SK-N-SH (cell line): ENCODE measurements around the gene DPAGT1. TPM values are rescaled to one million over a fixed set of nuclear protein-coding genes. Genes with fewer than 3 reads are reported as not detected.

Experiments used
- CTCF ChIA-PET: fragments of 300-600, 350-600 bp; formaldehyde crosslinking; extraction: SDS; loops from one replicate; lab custom pipeline; 2021; lab: Yijun Ruan, JAX
- POLR2A ChIA-PET: fragments of 350-600 bp; sonication (Branson Sonifier 250); formaldehyde crosslinking; extraction: SDS; loops from one replicate; lab custom pipeline; 2020; ENCODE audit warnings: antibody characterized with exemption, inconsistent platforms; lab: Yijun Ruan, JAX
- DNase-seq: peaks from one replicate; pipeline ENCODE4 v3.0.0; 2012
- H2AFZ ChIP-seq: fragments of 200-600 bp; sonication (generic); 2 replicates; pipeline ENCODE4 v1.8.1; 2016; ENCODE audit warnings: antibody characterized with exemption, mild to moderate bottlenecking, low read depth
- H3F3A ChIP-seq: fragments of 200-600 bp; sonication (generic); replicated peaks from 2 replicates; pipeline ENCODE3; 2016; ENCODE audit warnings: antibody characterized with exemption, mild to moderate bottlenecking; ENCODE audit not compliant: insufficient read depth
- H3K27ac ChIP-seq, 2 experiments: fragments of 200-500 bp in 1 of 2; fragments of 200-600 bp in 1 of 2; sonication (Bioruptor generic) in 1 of 2; sonication (generic), shearing (Covaris generic) in 1 of 2; 2 replicates each; pipeline versions ENCODE4 v1.5.1 to v1.6.1; 2014 to 2016; ENCODE audit warnings: low read depth in 2 of 2, inconsistent platforms in 1 of 2, low read length in 1 of 2, mild to moderate bottlenecking in 1 of 2, mixed read lengths in 1 of 2
- H3K27me3 ChIP-seq: fragments of 200-600 bp; sonication (generic), shearing (Covaris generic); 2 replicates; pipeline ENCODE4 v1.6.1; 2016; ENCODE audit warnings: mixed run types; ENCODE audit not compliant: insufficient read depth
- H3K36me3 ChIP-seq, 2 experiments: fragments of 200-500 bp in 1 of 2; fragments of 200-600 bp in 1 of 2; sonication (Bioruptor generic) in 1 of 2; sonication (generic) in 1 of 2; replicated peaks in 1 of 2; 2 replicates each; pipeline versions ENCODE3 to v1.5.1; 2014 to 2016; ENCODE audit warnings: low read length in 1 of 2, mild to moderate bottlenecking in 1 of 2; ENCODE audit not compliant: insufficient read depth in 2 of 2, control insufficient read depth in 1 of 2
- H3K4me1 ChIP-seq, 2 experiments: fragments of 200-500 bp in 1 of 2; fragments of 200-600 bp in 1 of 2; sonication (Bioruptor generic) in 1 of 2; sonication (generic), shearing (Covaris generic) in 1 of 2; 2 replicates each; pipeline versions ENCODE4 v1.5.1 to v1.6.1; 2014 to 2016; ENCODE audit warnings: low read depth in 1 of 2, low read length in 1 of 2, mixed run types in 1 of 2; ENCODE audit not compliant: insufficient read depth in 2 of 2, control insufficient read depth in 1 of 2
- H3K4me2 ChIP-seq: fragments of 200-600 bp; sonication (generic), shearing (Covaris generic); 2 replicates; pipeline ENCODE4 v1.6.1; 2017; ENCODE audit warnings: mixed run types
- H3K4me3 ChIP-seq, 2 experiments: fragments of 200-500 bp in 1 of 2; fragments of 200-600 bp in 1 of 2; sonication (Bioruptor generic) in 1 of 2; sonication (generic), shearing (Covaris generic) in 1 of 2; 2 replicates each; pipeline versions ENCODE4 v1.5.1 to v1.8.1; 2014 to 2016; ENCODE audit warnings: low read depth in 2 of 2, inconsistent platforms in 1 of 2, low read length in 1 of 2, mild to moderate bottlenecking in 1 of 2, mixed read lengths in 1 of 2, moderate library complexity in 1 of 2
- H3K79me2 ChIP-seq: fragments of 200-600 bp; sonication (generic); 2 replicates; pipeline ENCODE4 v1.8.1; 2017; ENCODE audit warnings: mild to moderate bottlenecking; ENCODE audit not compliant: insufficient read depth
- H3K9ac ChIP-seq: fragments of 200-600 bp; sonication (generic); 2 replicates; pipeline ENCODE4 v1.6.1; 2017; ENCODE audit warnings: mixed run types
- H3K9me2 ChIP-seq: fragments of 200-600 bp; sonication (generic); 2 replicates; pipeline ENCODE4 v1.6.1; 2017; ENCODE audit warnings: mixed run types
- H3K9me3 ChIP-seq: fragments of 200-600 bp; sonication (generic); 2 replicates; pipeline ENCODE4 v1.6.1; 2017; ENCODE audit warnings: mixed run types, mild to moderate bottlenecking, moderate library complexity
- H4K20me1 ChIP-seq: fragments of 200-600 bp; sonication (generic); 2 replicates; pipeline ENCODE4 v1.6.1; 2017; ENCODE audit warnings: mild to moderate bottlenecking, mixed run types; ENCODE audit not compliant: insufficient read depth
- CHD2 ChIP-seq: fragments of 150-350 bp; IDR thresholded peaks from 2 replicates; pipeline ENCODE4 v1.6.1; 2018; ENCODE audit warnings: low read length; ENCODE audit not compliant: partially characterized antibody
- ELF1 ChIP-seq: IDR thresholded peaks from 2 replicates; pipeline ENCODE4 v1.4.0; 2012
- EZH2phosphoT487 ChIP-seq: fragments of 200-600 bp; sonication (generic); IDR thresholded peaks from 2 replicates; pipeline ENCODE4 v1.6.1; 2017; ENCODE audit warnings: low read depth, mixed run types, mild to moderate bottlenecking, antibody characterized with exemption, moderate library complexity, borderline replicate concordance
- FOSL2 ChIP-seq: IDR thresholded peaks from 2 replicates; pipeline ENCODE4 v1.4.0; 2012; ENCODE audit warnings: low read depth, mild to moderate bottlenecking, moderate library complexity, borderline replicate concordance
- FOXM1 ChIP-seq: IDR thresholded peaks from 2 replicates; pipeline ENCODE4 v1.4.0; 2012; ENCODE audit warnings: low read depth, mild to moderate bottlenecking
- IRF3 ChIP-seq: fragments of 150-350 bp; IDR thresholded peaks from 2 replicates; pipeline ENCODE4 v1.6.1; 2016; ENCODE audit warnings: mild to moderate bottlenecking, low read depth, low read length
- JUND ChIP-seq: IDR thresholded peaks from 2 replicates; pipeline ENCODE4 v1.4.0; 2012
- MXI1 ChIP-seq: IDR thresholded peaks from 2 replicates; pipeline ENCODE4 v1.6.1; 2012; ENCODE audit warnings: mild to moderate bottlenecking, low read depth, low read length, improper control_type of control experiment
- NFIC ChIP-seq: IDR thresholded peaks from 2 replicates; pipeline ENCODE4 v1.4.0; 2012; ENCODE audit warnings: borderline replicate concordance
- PBX3 ChIP-seq: IDR thresholded peaks from 2 replicates; pipeline ENCODE4; 2012
- RAD21 ChIP-seq: IDR thresholded peaks from 2 replicates; pipeline ENCODE4 v1.6.1; 2012; ENCODE audit warnings: mild to moderate bottlenecking, low read length
- RCOR1 ChIP-seq: fragments of 150-350 bp; IDR thresholded peaks from 2 replicates; pipeline ENCODE4 v1.6.1; 2017; ENCODE audit warnings: antibody characterized with exemption, low read length
- RFX5 ChIP-seq: IDR thresholded peaks from 2 replicates; pipeline ENCODE4 v1.6.1; 2012; ENCODE audit warnings: mild to moderate bottlenecking, improper control_type of control experiment, low read length
- RXRA ChIP-seq: IDR thresholded peaks from 2 replicates; pipeline ENCODE4 v1.4.0; 2012; ENCODE audit warnings: low read depth, mild to moderate bottlenecking, borderline replicate concordance
- SIN3A ChIP-seq: IDR thresholded peaks from 2 replicates; pipeline ENCODE4 v1.6.1; 2012; ENCODE audit warnings: low read depth, mild to moderate bottlenecking, low read length, moderate library complexity, borderline replicate concordance
- SMC3 ChIP-seq: IDR thresholded peaks from 2 replicates; pipeline ENCODE4 v1.6.1; 2012; ENCODE audit warnings: low read depth, low read length, improper control_type of control experiment
- TCF12 ChIP-seq: IDR thresholded peaks from 2 replicates; pipeline ENCODE4 v1.4.0; 2012
- TEAD4 ChIP-seq: IDR thresholded peaks from 2 replicates; pipeline ENCODE4 v1.4.0; 2012; ENCODE audit warnings: mild to moderate bottlenecking, borderline replicate concordance; ENCODE audit not compliant: insufficient read depth
- USF1 ChIP-seq: IDR thresholded peaks from 2 replicates; pipeline ENCODE4 v1.4.0; 2012; ENCODE audit warnings: low read depth, borderline replicate concordance
- USF2 ChIP-seq: fragments of 150-350 bp; IDR thresholded peaks from 2 replicates; pipeline ENCODE4 v1.6.1; 2017; ENCODE audit warnings: antibody characterized with exemption, low read length, low read depth, borderline replicate concordance
- YY1 ChIP-seq: IDR thresholded peaks from 2 replicates; pipeline ENCODE4 v1.4.0; 2012; ENCODE audit warnings: low read depth, mild to moderate bottlenecking
- WGBS: methylation state at CpG from one replicate; pipeline ENCODE4 v1.1.6; 2017; ENCODE audit warnings: low lambda C conversion rate; 5-methylcytosine and 5-hydroxymethylcytosine counted together
- polyA plus RNA-seq, 3 experiments: library from polyadenylated mRNA; depleted of rRNA; stranded (reverse); fragments of >200 nt; gene quantifications; 2 replicates each; pipeline ENCODE4 v1.2.3, GENCODE V29; 2012

Gene DPAGT1
- polyA plus RNA-seq, 1 of the 3 experiments (the other 2 are of a cell fraction) = 99.5 TPM

- POLR2A ChIA-PET = no interaction called here
- no peaks in the 10 kb centered on the region for H4K20me1 ChIP-seq
- H3K27ac ChIP-seq = no peak overlapping the region
- H3K9me2 ChIP-seq = no peaks in the 10 kb centered on the region
- H3K36me3 ChIP-seq = peaks cover 0 to 29% of the 10 kb centered on the region in 2 experiments
- no peak overlapping the region for H3K4me2 ChIP-seq
- no peaks in the 10 kb centered on the region for H3K27me3 ChIP-seq
- no peaks in the 10 kb centered on the region for H3K9me3 ChIP-seq
- WGBS = 95% methylated on average over 1 of the region's 1 CpG
- H3K4me1 ChIP-seq = peaks cover 13 to 17% of the 10 kb centered on the region in 2 experiments; a peak in 3 of 4 replicates
- TF ChIP-seq USF1 (no peak), USF2 (no peak), NFIC (no peak), FOXM1 (no peak)
- TF ChIP-seq, all 33 proteins: peak for 0
- Histone ChIP-seq H2AFZ (no peak overlapping the region), H3K79me2 (peaks cover 25% of the 10 kb centered on the region), H3F3A (peaks cover 12% of the 10 kb centered on the region), H3K4me3 (no peak overlapping the region), H3K9ac (no peak overlapping the region)
- no peak for DNase-seq
- CTCF ChIA-PET = interaction anchor here (0.9 to 1.2 kb wide), 4 partner anchors 12 to 205 kb away, joined by 3 to 4 read pairs (median 3); partner anchors contain the start of genes C2CD2L and DPAGT1
These were observed 17.3 kb upstream of the DPAGT1 start for GRCh38 chr11:119118946-119119345.

GRCh38 chr11:119118227-119118626 is 16.6 kb upstream of the DPAGT1 start:
- H3K27ac ChIP-seq = no peak overlapping the region
- H3K9me3 ChIP-seq = no peaks in the 10 kb centered on the region
- no peak overlapping the region for H3K4me3 ChIP-seq
- DNase-seq = no peak
- H3K79me2 ChIP-seq = peaks cover 18% of the 10 kb centered on the region
- peaks cover 13 to 17% of the 10 kb centered on the region in 2 experiments; a peak in 3 of 4 replicates for H3K4me1 ChIP-seq
- no peak overlapping the region for H3K9ac ChIP-seq
- no peak overlapping the region for H2AFZ ChIP-seq
- H3K27me3 ChIP-seq = no peaks in the 10 kb centered on the region
- peaks cover 12% of the 10 kb centered on the region for H3F3A ChIP-seq
- no peaks in the 10 kb centered on the region for H3K9me2 ChIP-seq
- TF ChIP-seq RCOR1 (no peak), SIN3A (no peak), RFX5 (no peak), TCF12 (no peak), USF1 (no peak), EZH2phosphoT487 (no peak), IRF3 (no peak), TEAD4 (no peak), RAD21 (no peak), NFIC (no peak), YY1 (no peak), ELF1 (no peak), MXI1 (no peak), SMC3 (no peak), FOSL2 (no peak), RXRA (no peak), JUND (no peak), FOXM1 (no peak), PBX3 (no peak), CHD2 (no peak)
- no peaks in the 10 kb centered on the region for H4K20me1 ChIP-seq
- POLR2A ChIA-PET = no interaction called here
- WGBS = 82% methylated on average over 5 of the region's 5 CpGs
- peaks cover 0 to 31% of the 10 kb centered on the region in 2 experiments for H3K36me3 ChIP-seq
- CTCF ChIA-PET = interaction anchor here (0.9 to 1.2 kb wide), 3 partner anchors 16 to 206 kb away, joined by 3 to 4 read pairs (median 3); partner anchors contain the start of gene DPAGT1
- H3K4me2 ChIP-seq = no peak overlapping the region
